H1 (cell line): ENCODE measurements around the gene CHD2. TPM values are rescaled to one million over a fixed set of nuclear protein-coding genes. Genes with fewer than 3 reads are reported as not detected.

Experiments used
- CTCF ChIA-PET: fragments of 300-600 bp; sonication (Branson Sonifier 250); formaldehyde crosslinking; loops from one replicate; lab custom pipeline; 2021; ENCODE audit not compliant: partially characterized antibody; lab: Charles Lee
- POLR2A ChIA-PET: fragments of 300-600 bp; sonication (Branson Sonifier 250); formaldehyde crosslinking; loops from one replicate; lab custom pipeline; 2021; ENCODE audit warnings: inconsistent platforms; ENCODE audit not compliant: partially characterized antibody; lab: Charles Lee
- DNase-seq, 2 experiments: peaks; one replicate each; pipeline versions ENCODE4 v3.0.0 to v3.0.0-alpha.2; 2010 to 2022; ENCODE audit warnings: low spot score in 2 of 2, low read depth in 1 of 2, mixed read lengths in 1 of 2
- FAIRE-seq: peaks from 2 replicates; lab custom pipeline; 2011; peaks lifted over from hg19 to GRCh38; lab: Jason Lieb, UNC
- H2AFZ ChIP-seq: 2 replicates; pipeline ENCODE4 v1.8.1; 2012; ENCODE audit warnings: low read length, inconsistent platforms
- H2AK5ac ChIP-seq: 2 replicates; pipeline ENCODE4 v1.6.1; 2013; ENCODE audit warnings: low read depth, low read length
- H2BK120ac ChIP-seq: replicated peaks from 2 replicates; pipeline ENCODE3; 2013; ENCODE audit warnings: low read depth, low read length, inconsistent platforms
- H2BK12ac ChIP-seq: 2 replicates; pipeline ENCODE4 v1.6.1; 2013; ENCODE audit warnings: low read depth, low read length
- H2BK15ac ChIP-seq: 2 replicates; pipeline ENCODE4 v1.6.1; 2013; ENCODE audit warnings: low read length
- H2BK20ac ChIP-seq: 2 replicates; pipeline ENCODE4 v1.6.1; 2013; ENCODE audit warnings: low read length
- H2BK5ac ChIP-seq: 2 replicates; pipeline ENCODE4 v1.6.1; 2013; ENCODE audit warnings: low read depth, low read length
- H3K14ac ChIP-seq: 2 replicates; pipeline ENCODE4 v1.6.1; 2013; ENCODE audit warnings: inconsistent platforms; ENCODE audit not compliant: insufficient read length
- H3K18ac ChIP-seq: 2 replicates; pipeline ENCODE4 v1.6.1; 2013; ENCODE audit warnings: low read length; ENCODE audit errors: extremely low read depth
- H3K23ac ChIP-seq: 2 replicates; pipeline ENCODE4 v1.6.1; 2013; ENCODE audit warnings: inconsistent platforms; ENCODE audit not compliant: insufficient read length
- H3K23me2 ChIP-seq: 2 replicates; pipeline ENCODE4 v1.6.1; 2013; ENCODE audit warnings: low read depth, low read length
- H3K27ac ChIP-seq: 2 replicates; pipeline ENCODE4 v1.6.1; 2011; ENCODE audit warnings: low read depth, low read length, inconsistent platforms
- H3K27me3 ChIP-seq, 4 experiments: replicated peaks in 1 of 4; 1 replicate in 1 of 4; 2 replicates in 3 of 4; pipeline versions ENCODE4 v1.6.1 to v1.8.1; 2011 to 2013; ENCODE audit warnings: low read length in 3 of 4, mild to moderate bottlenecking in 3 of 4, inconsistent platforms in 2 of 4, mixed read lengths in 2 of 4, moderate library complexity in 1 of 4; ENCODE audit not compliant: control insufficient read depth in 3 of 4, insufficient read depth in 3 of 4; ENCODE audit errors: extremely low read depth in 1 of 4
- H3K36me3 ChIP-seq, 4 experiments: 2 replicates each; pipeline versions ENCODE4 v1.6.1 to v1.8.1; 2011 to 2013; ENCODE audit warnings: mild to moderate bottlenecking in 4 of 4, low read length in 3 of 4, moderate library complexity in 2 of 4, control low read depth in 1 of 4, inconsistent platforms in 1 of 4; ENCODE audit not compliant: insufficient read depth in 4 of 4, control insufficient read depth in 2 of 4
- H3K4ac ChIP-seq: replicated peaks from 2 replicates; pipeline ENCODE3; 2013; ENCODE audit warnings: low read length, low read depth, mixed read lengths, inconsistent platforms; ENCODE audit not compliant: insufficient read length
- H3K4me1 ChIP-seq, 4 experiments: replicated peaks in 1 of 4; 1 replicate in 1 of 4; 2 replicates in 3 of 4; pipeline versions ENCODE4 v1.6.1 to v1.8.1; 2011 to 2013; ENCODE audit warnings: low read length in 3 of 4, inconsistent platforms in 2 of 4, mixed read lengths in 1 of 4; ENCODE audit not compliant: insufficient read depth in 4 of 4, control insufficient read depth in 3 of 4
- H3K4me2 ChIP-seq, 2 experiments: 2 replicates each; pipeline versions ENCODE4 v1.6.1 to v1.8.1; 2011 to 2013; ENCODE audit warnings: low read depth in 2 of 2, low read length in 2 of 2, control low read depth in 1 of 2, inconsistent platforms in 1 of 2, mild to moderate bottlenecking in 1 of 2; ENCODE audit not compliant: insufficient read depth in 1 of 2
- H3K4me3 ChIP-seq, 4 experiments: fragments of 200-600, 300-600 bp in 1 of 4; sonication (generic), shearing (Covaris generic), sonication (Bioruptor Twin) in 1 of 4; 2 replicates each; pipeline versions ENCODE4 v1.5.1 to v1.8.1; 2011 to 2016; ENCODE audit warnings: low read length in 4 of 4, low read depth in 3 of 4, control low read depth in 2 of 4, inconsistent platforms in 2 of 4, mild to moderate bottlenecking in 2 of 4, mixed read lengths in 1 of 4, moderate library complexity in 1 of 4; ENCODE audit not compliant: insufficient read depth in 2 of 4; ENCODE audit errors: extremely low read depth in 1 of 4
- H3K56ac ChIP-seq: replicated peaks from 2 replicates; pipeline ENCODE3; 2013; ENCODE audit warnings: low read depth, mild to moderate bottlenecking, mixed read lengths, low read length, inconsistent platforms; ENCODE audit not compliant: insufficient read length
- H3K79me1 ChIP-seq: 2 replicates; pipeline ENCODE4 v1.6.1; 2013; ENCODE audit warnings: low read depth, low read length, control low read depth
- H3K79me2 ChIP-seq, 2 experiments: 2 replicates each; pipeline versions ENCODE4 v1.6.1 to v1.8.1; 2012 to 2013; ENCODE audit warnings: low read length in 2 of 2, mild to moderate bottlenecking in 2 of 2, inconsistent platforms in 1 of 2; ENCODE audit not compliant: insufficient read depth in 2 of 2, control insufficient read depth in 1 of 2
- H3K9ac ChIP-seq, 4 experiments: replicated peaks in 1 of 4; 1 replicate in 1 of 4; 2 replicates in 3 of 4; pipeline versions ENCODE4 v1.6.1 to v1.8.1; 2011 to 2013; ENCODE audit warnings: low read depth in 3 of 4, low read length in 3 of 4, control low read depth in 2 of 4, mild to moderate bottlenecking in 2 of 4, moderate library complexity in 2 of 4, inconsistent platforms in 1 of 4; ENCODE audit errors: extremely low read depth in 1 of 4
- H3K9me3 ChIP-seq, 2 experiments: 2 replicates each; pipeline versions ENCODE4 v1.6.1 to v1.8.1; 2012 to 2013; ENCODE audit warnings: mild to moderate bottlenecking in 2 of 2, moderate library complexity in 2 of 2, control low read depth in 1 of 2, inconsistent platforms in 1 of 2, low read depth in 1 of 2, low read length in 1 of 2, mixed read lengths in 1 of 2; ENCODE audit not compliant: insufficient read depth in 2 of 2
- H4K20me1 ChIP-seq, 2 experiments: replicated peaks in 1 of 2; 2 replicates each; pipeline versions ENCODE3 to v1.8.1; 2011 to 2013; ENCODE audit warnings: inconsistent platforms in 2 of 2, low read length in 2 of 2, mild to moderate bottlenecking in 1 of 2; ENCODE audit not compliant: insufficient read depth in 2 of 2, control insufficient read depth in 1 of 2
- H4K5ac ChIP-seq: 2 replicates; pipeline ENCODE4 v1.6.1; 2013; ENCODE audit warnings: low read length, low read depth, mixed read lengths, inconsistent platforms; ENCODE audit not compliant: insufficient read length
- H4K8ac ChIP-seq: 2 replicates; pipeline ENCODE4 v1.8.0; 2013; ENCODE audit warnings: mild to moderate bottlenecking, moderate library complexity, low read length, inconsistent platforms; ENCODE audit not compliant: insufficient read depth; ENCODE audit errors: extremely low read depth
- H4K91ac ChIP-seq: replicated peaks from 2 replicates; pipeline ENCODE3; 2013; ENCODE audit warnings: low read length, mixed read lengths, inconsistent platforms; ENCODE audit not compliant: insufficient read length
- BACH1 ChIP-seq: IDR thresholded peaks from 2 replicates; pipeline ENCODE4 v1.6.1; 2012; ENCODE audit warnings: low read length, improper control_type of control experiment
- FOSL1 ChIP-seq: IDR thresholded peaks from 2 replicates; pipeline ENCODE4 v1.6.1; 2011; ENCODE audit warnings: mild to moderate bottlenecking, low read depth, low read length, moderate library complexity; ENCODE audit not compliant: insufficient read depth
- POLR2AphosphoS5 ChIP-seq: IDR thresholded peaks from 2 replicates; pipeline ENCODE4 v1.6.1; 2011; ENCODE audit warnings: low read depth, low read length
- SP2 ChIP-seq: IDR thresholded peaks from 2 replicates; pipeline ENCODE4 v1.6.1; 2012; ENCODE audit warnings: mild to moderate bottlenecking, low read length, inconsistent platforms
- WGBS, 2 experiments: shearing (Covaris generic) in 1 of 2; methylation state at CpG; one replicate each; pipeline versions ENCODE4 v1.1.6 to v1.1.7; 2013 to 2015; ENCODE audit warnings: low lambda C conversion rate in 2 of 2, mixed read lengths in 2 of 2, inconsistent platforms in 1 of 2, low coverage in 1 of 2, missing lambda C conversion rate in 1 of 2; ENCODE audit not compliant: insufficient replicate concordance in 2 of 2, insufficient coverage in 1 of 2, insufficient read length in 1 of 2; ENCODE audit errors: extremely low coverage in 1 of 2, missing lambda C conversion rate in 1 of 2; 5-methylcytosine and 5-hydroxymethylcytosine counted together
- polyA plus RNA-seq, 7 experiments: library from polyadenylated mRNA; depleted of rRNA in 3 of 7; stranded (reverse) in 5 of 7; unstranded in 2 of 7; fragments of >200 nt in 5 of 7; fragments of 200-250 nt in 2 of 7; gene quantifications; 1 replicate in 5 of 7; 2 replicates in 1 of 7; 4 replicates in 1 of 7; pipeline versions ENCODE4 v1.2.1 to v1.2.3, GENCODE V29; 2011 to 2013; ENCODE audit warnings: missing spikeins in 2 of 7, mixed read lengths in 2 of 7
- total RNA-seq: library from RNA; stranded (reverse); fragmentation: NEBNext Ultra II Directional; extraction: Animal tissue kit (Norgen Biotek cat#: 25700); gene quantifications from 2 replicates; pipeline ENCODE4 v1.2.1, GENCODE V29; 2021

Gene CHD2
- total and polyA plus RNA-seq, 2 of the 8 experiments (the other 6 are each of a cell fraction or from before 2014, with no cell fraction given), result 28.8 to 70.0 TPM

GRCh38 chr15:93050648-93051047, 150.5 kb downstream of the CHD2 start:
- no peak overlapping the region for H2AK5ac ChIP-seq
- peaks cover 35 to 89% (median 70%) of the 10 kb centered on the region in 4 experiments for H3K36me3 ChIP-seq
- H3K56ac ChIP-seq, result no peak overlapping the region
- H2AFZ ChIP-seq, result no peak overlapping the region
- POLR2A ChIA-PET, result interaction anchor here (0.8 to 1.5 kb wide), 2 partner anchors 9 to 23 kb away, joined by 3 read pairs; no protein-coding TSS in a partner anchor
- peaks cover 23 to 38% of the 10 kb centered on the region in 2 experiments for H4K20me1 ChIP-seq
- H3K9me3 ChIP-seq, result peaks cover 5 to 7% of the 10 kb centered on the region in 2 experiments; a peak in 2 of 4 replicates
- no peaks in the 10 kb centered on the region for H3K27me3 ChIP-seq
- DNase-seq (no peak), FAIRE-seq (no peak)
- no peak overlapping the region for H3K4me2 ChIP-seq
- H4K5ac ChIP-seq, result no peak overlapping the region
- whole genome bisulfite sequencing, 2 experiments, result 90% methylated on average over 10 of the region's 13 CpGs; no CpG with 5 or more reads in 1 of the 2 experiments
- peaks cover 21% of the 10 kb centered on the region; the same call in 1 of the 2 replicates for H3K79me1 ChIP-seq
- no peak overlapping the region for H2BK15ac ChIP-seq
- H3K18ac ChIP-seq, result no peak overlapping the region
- H3K14ac ChIP-seq, result no peak overlapping the region
- H3K4me3 ChIP-seq, result no peak overlapping the region
- H4K8ac ChIP-seq, result no peak overlapping the region
- H4K91ac ChIP-seq, result no peak overlapping the region
- no peak overlapping the region for H3K9ac ChIP-seq
- H2BK12ac ChIP-seq, result no peak overlapping the region
- no peak overlapping the region for H3K4ac ChIP-seq
- no peak for TF ChIP-seq FOSL1
- no peak for TF ChIP-seq SP2
- TF ChIP-seq BACH1, result no peak
- TF ChIP-seq POLR2AphosphoS5, result peak; percentile 6; the same call in 1 of the 2 replicates
- H2BK5ac ChIP-seq, result no peak overlapping the region
- no peaks in the 10 kb centered on the region for H3K23me2 ChIP-seq
- CTCF ChIA-PET, result interaction anchor here (1.0 to 15.8 kb wide), 5 partner anchors 10 to 37 kb away, joined by 5 to 119 read pairs (median 12); partner anchors contain the start of gene RGMA
- peaks cover 0 to 4% (median 0%) of the 10 kb centered on the region in 4 experiments; a peak in 1 of 7 replicates for H3K4me1 ChIP-seq
- no peak overlapping the region for H2BK20ac ChIP-seq
- H2BK120ac ChIP-seq, result no peak overlapping the region
- no peak overlapping the region for H3K27ac ChIP-seq
- H3K23ac ChIP-seq, result no peak overlapping the region
- H3K79me2 ChIP-seq, result peaks cover 0 to 39% of the 10 kb centered on the region in 2 experiments; a peak in 2 of 4 replicates
